Measurements from ENCODE around the gene TNRC6B. TPM values are rescaled to one million over a fixed set of nuclear protein-coding genes. Genes with fewer than 3 reads are reported as not detected.

The TNRC6B gene
- polyA plus RNA-seq, 1 donor (not counting 4 experiments of a cell fraction or from before 2014, with no cell fraction given), result 5.6 TPM

DNA sequence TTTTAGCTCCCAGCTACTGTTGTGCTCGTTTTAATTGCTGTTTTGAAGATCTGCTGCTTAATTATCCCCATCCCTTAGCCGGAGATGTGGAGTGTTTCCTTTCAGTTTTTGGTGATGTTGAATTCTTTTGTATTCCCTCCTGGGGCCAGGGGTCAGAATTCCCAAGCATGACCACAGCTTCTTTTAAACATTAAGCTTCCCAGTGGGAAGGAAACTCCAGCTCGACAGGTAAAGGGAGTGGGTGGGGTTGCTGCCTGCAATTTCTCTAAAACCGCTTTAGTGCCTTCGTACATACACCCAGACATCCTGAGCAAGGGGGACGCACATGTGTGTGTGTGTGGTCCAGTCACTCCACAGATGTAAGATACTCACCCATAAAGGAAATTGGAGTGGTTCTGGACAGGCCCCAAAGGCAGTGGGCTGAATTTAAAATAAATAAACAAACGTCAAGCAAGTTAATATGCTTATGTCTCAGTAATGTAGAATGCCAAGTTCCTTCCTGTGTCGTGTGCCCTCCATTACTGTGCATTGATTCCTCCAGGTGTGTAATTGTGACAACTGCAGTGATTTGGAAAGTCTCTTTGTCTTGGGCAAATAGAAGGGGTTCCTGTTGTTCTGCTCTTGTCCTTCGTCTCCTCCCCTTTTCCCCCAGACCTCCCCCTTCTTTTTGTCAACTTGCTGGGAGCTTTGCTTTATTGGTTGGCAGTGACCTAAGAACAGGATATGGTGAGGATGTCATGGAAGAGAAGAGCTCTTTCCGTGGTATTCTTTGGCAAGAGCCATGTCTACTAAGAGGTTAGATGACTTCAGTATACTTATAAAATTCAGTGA, 149.4 kb downstream of the TNRC6B start:
- peaks cover 2 to 8% of the 10 kb centered on the region in 2 experiments for H3K36me3 ChIP-seq (ENCODE audit: control insufficient read depth in 2 of 2, extremely low read depth in 1 of 2, insufficient read depth in 2 of 2, low read length in 2 of 2)
- H2AFZ ChIP-seq (ENCODE audit: control insufficient read depth, low read length), result no peak overlapping the region

GRCh38 chr22:40328546-40329456, 151.1 kb downstream of the TNRC6B start:
- Histone ChIP-seq H3K4me2 (ENCODE audit: control insufficient read depth, extremely low read depth, insufficient read depth, low read depth, low read length) (no peak overlapping the region), H3K27ac (ENCODE audit: control insufficient read depth, insufficient read depth, low read length) (no peak overlapping the region), H4K20me1 (ENCODE audit: control insufficient read depth, extremely low read depth, insufficient read depth, low read length) (no peaks in the 10 kb centered on the region), H2AFZ (ENCODE audit: control insufficient read depth, low read length) (no peak overlapping the region), H3K79me2 (ENCODE audit: control insufficient read depth, insufficient read depth, low read length) (no peaks in the 10 kb centered on the region), H3K27me3 (ENCODE audit: control insufficient read depth, extremely low read depth, insufficient read depth, low read length) (no peaks in the 10 kb centered on the region), H3K36me3 (ENCODE audit: control insufficient read depth in 2 of 2, extremely low read depth in 1 of 2, insufficient read depth in 2 of 2, low read length in 2 of 2) (peaks cover 2 to 6% of the 10 kb centered on the region in 2 experiments), H3K9ac (ENCODE audit: control insufficient read depth, extremely low read depth, insufficient read depth, low read length) (no peak overlapping the region), H3K4me3 (ENCODE audit: control insufficient read depth in 2 of 3, extremely low read depth in 1 of 3, insufficient read depth in 2 of 3, low read depth in 1 of 3, low read length in 3 of 3) (no peak overlapping the region), H3K9me1 (ENCODE audit: control insufficient read depth, extremely low read depth, insufficient read depth, low read length) (no peaks in the 10 kb centered on the region), H3K9me3 (ENCODE audit: control insufficient read depth, low read depth, low read length) (no peaks in the 10 kb centered on the region), H3K4me1 (ENCODE audit: control insufficient read depth, extremely low read depth, insufficient read depth, low read length) (no peaks in the 10 kb centered on the region)
- TF ChIP-seq EZH2 (IDR thresholded peaks at IDR 0.05; ENCODE audit: low read length), result no peak
- TF ChIP-seq, protein P1, sequence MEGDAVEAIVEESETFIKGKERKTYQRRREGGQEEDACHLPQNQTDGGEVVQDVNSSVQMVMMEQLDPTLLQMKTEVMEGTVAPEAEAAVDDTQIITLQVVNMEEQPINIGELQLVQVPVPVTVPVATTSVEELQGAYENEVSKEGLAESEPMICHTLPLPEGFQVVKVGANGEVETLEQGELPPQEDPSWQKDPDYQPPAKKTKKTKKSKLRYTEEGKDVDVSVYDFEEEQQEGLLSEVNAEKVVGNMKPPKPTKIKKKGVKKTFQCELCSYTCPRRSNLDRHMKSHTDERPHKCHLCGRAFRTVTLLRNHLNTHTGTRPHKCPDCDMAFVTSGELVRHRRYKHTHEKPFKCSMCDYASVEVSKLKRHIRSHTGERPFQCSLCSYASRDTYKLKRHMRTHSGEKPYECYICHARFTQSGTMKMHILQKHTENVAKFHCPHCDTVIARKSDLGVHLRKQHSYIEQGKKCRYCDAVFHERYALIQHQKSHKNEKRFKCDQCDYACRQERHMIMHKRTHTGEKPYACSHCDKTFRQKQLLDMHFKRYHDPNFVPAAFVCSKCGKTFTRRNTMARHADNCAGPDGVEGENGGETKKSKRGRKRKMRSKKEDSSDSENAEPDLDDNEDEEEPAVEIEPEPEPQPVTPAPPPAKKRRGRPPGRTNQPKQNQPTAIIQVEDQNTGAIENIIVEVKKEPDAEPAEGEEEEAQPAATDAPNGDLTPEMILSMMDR (optimal IDR thresholded peaks at IDR 0.05 in 1 of 3, IDR thresholded peaks at IDR 0.05 in 1 of 3, conservative IDR thresholded peaks at IDR 0.05 in 1 of 3; ENCODE audit: extremely low read depth in 1 of 3, insufficient read depth in 2 of 3, low read length in 3 of 3), result no peak
- FAIRE-seq, result no peak
- no peak for DNase-seq (ENCODE audit: low read depth, low spot score)
- dilution Hi-C loops (cut with MboI; ENCODE audit: extremely low pct_ligation_motif_present, low sequenced_read_pairs), result no loop called here

More for the DNA sequence above, 149.4 kb downstream of the TNRC6B start:
- Histone ChIP-seq H3K27me3 (ENCODE audit: control insufficient read depth, extremely low read depth, insufficient read depth, low read length) (no peaks in the 10 kb centered on the region), H3K4me2 (ENCODE audit: control insufficient read depth, extremely low read depth, insufficient read depth, low read depth, low read length) (no peak overlapping the region), H3K79me2 (ENCODE audit: control insufficient read depth, insufficient read depth, low read length) (no peaks in the 10 kb centered on the region), H4K20me1 (ENCODE audit: control insufficient read depth, extremely low read depth, insufficient read depth, low read length) (no peaks in the 10 kb centered on the region), H3K4me3 (ENCODE audit: control insufficient read depth in 2 of 3, extremely low read depth in 1 of 3, insufficient read depth in 2 of 3, low read depth in 1 of 3, low read length in 3 of 3) (no peak overlapping the region), H3K4me1 (ENCODE audit: control insufficient read depth, extremely low read depth, insufficient read depth, low read length) (no peaks in the 10 kb centered on the region), H3K27ac (ENCODE audit: control insufficient read depth, insufficient read depth, low read length) (no peak overlapping the region), H3K9me1 (ENCODE audit: control insufficient read depth, extremely low read depth, insufficient read depth, low read length) (no peaks in the 10 kb centered on the region), H3K9ac (ENCODE audit: control insufficient read depth, extremely low read depth, insufficient read depth, low read length) (no peak overlapping the region), H3K9me3 (ENCODE audit: control insufficient read depth, low read depth, low read length) (no peaks in the 10 kb centered on the region)
- FAIRE-seq (no peak), DNase-seq (ENCODE audit: low read depth, low spot score) (no peak)
- TF ChIP-seq, protein P1 (optimal IDR thresholded peaks at IDR 0.05 in 1 of 3, IDR thresholded peaks at IDR 0.05 in 1 of 3, conservative IDR thresholded peaks at IDR 0.05 in 1 of 3; ENCODE audit: extremely low read depth in 1 of 3, insufficient read depth in 2 of 3, low read length in 3 of 3), result no peak
- no peak for TF ChIP-seq EZH2 (IDR thresholded peaks at IDR 0.05; ENCODE audit: low read length)
- dilution Hi-C loops (cut with MboI; ENCODE audit: extremely low pct_ligation_motif_present, low sequenced_read_pairs), result no loop called here

Measured in keratinocyte (primary cell).